Naive thymus-derived CD8-positive, alpha-beta T cell (primary cell): ENCODE measurements around the gene C19orf33. TPM values are rescaled to one million over a fixed set of nuclear protein-coding genes. Genes with fewer than 3 reads are reported as not detected.

Experiments used
- ATAC-seq, 2 donors: fragments of 150-1000 bp; cut with Tn5 transposase in 1 of 2; sonication (Bioruptor Pico), chemical (Tn5 transposase) in 1 of 2; 1 replicate in 1 of 2; 2 replicates in 1 of 2; pipeline ENCODE4 v1.10.0; 2021; ENCODE audit warnings: mild to moderate bottlenecking in 2 of 2, moderate library complexity in 2 of 2
- POLR2A ChIA-PET: fragments of 350-600 bp; sonication (Branson Sonifier 250); formaldehyde crosslinking; loops from one replicate; lab custom pipeline; 2021; ENCODE audit warnings: antibody characterized with exemption; lab: Charles Lee
- DNase-seq, 10 donors: peaks; one replicate each; pipeline versions ENCODE4 v3.0.0 to v3.0.0-alpha.2; 2020 to 2022
- H3K27ac Mint-ChIP-seq, 10 donors: one replicate each; pipeline ENCODE4 v1.8.0; 2020 to 2022; ENCODE audit warnings: mild to moderate bottlenecking in 10 of 10, mixed read lengths in 10 of 10, moderate library complexity in 4 of 10, inconsistent platforms in 1 of 10
- H3K27me3 Mint-ChIP-seq, 5 donors: one replicate each; pipeline ENCODE4 v1.8.0; 2021 to 2022; ENCODE audit warnings: mixed read lengths in 5 of 5
- H3K36me3 Mint-ChIP-seq, 3 donors: one replicate each; pipeline ENCODE4 v1.8.0; 2020 to 2022; ENCODE audit warnings: mixed read lengths in 3 of 3, mild to moderate bottlenecking in 2 of 3, inconsistent platforms in 1 of 3
- H3K4me1 Mint-ChIP-seq, 4 donors: one replicate each; pipeline ENCODE4 v1.8.0; 2021 to 2022; ENCODE audit warnings: mixed read lengths in 4 of 4
- H3K4me3 Mint-ChIP-seq, 10 donors: one replicate each; pipeline ENCODE4 v1.8.0; 2020 to 2022; ENCODE audit warnings: mild to moderate bottlenecking in 10 of 10, mixed read lengths in 10 of 10, moderate library complexity in 6 of 10, inconsistent platforms in 1 of 10
- H3K9me3 Mint-ChIP-seq, 9 donors: one replicate each; pipeline ENCODE4 v1.8.0; 2020 to 2022; ENCODE audit warnings: mixed read lengths in 9 of 9, mild to moderate bottlenecking in 3 of 9, inconsistent platforms in 1 of 9, moderate library complexity in 1 of 9
- polyA plus RNA-seq, 3 donors: library from polyadenylated mRNA; unstranded; fragments of 300-500 nt; fragmentation: Illumina TruSeq; gene quantifications; one replicate each; pipeline ENCODE4 v1.2.3, GENCODE V29; 2021
- total RNA-seq, 8 experiments: library from RNA in 2 of 8; stranded (reverse) in 2 of 8; gene quantifications; one replicate each; pipeline ENCODE4 v1.2.3 and lab custom pipeline; 2021 to 2026

The C19orf33 gene
- total and polyA plus RNA-seq, 5 experiments from 2014 or later: 1.1 to 1.2 TPM; not detected in 3

DNA sequence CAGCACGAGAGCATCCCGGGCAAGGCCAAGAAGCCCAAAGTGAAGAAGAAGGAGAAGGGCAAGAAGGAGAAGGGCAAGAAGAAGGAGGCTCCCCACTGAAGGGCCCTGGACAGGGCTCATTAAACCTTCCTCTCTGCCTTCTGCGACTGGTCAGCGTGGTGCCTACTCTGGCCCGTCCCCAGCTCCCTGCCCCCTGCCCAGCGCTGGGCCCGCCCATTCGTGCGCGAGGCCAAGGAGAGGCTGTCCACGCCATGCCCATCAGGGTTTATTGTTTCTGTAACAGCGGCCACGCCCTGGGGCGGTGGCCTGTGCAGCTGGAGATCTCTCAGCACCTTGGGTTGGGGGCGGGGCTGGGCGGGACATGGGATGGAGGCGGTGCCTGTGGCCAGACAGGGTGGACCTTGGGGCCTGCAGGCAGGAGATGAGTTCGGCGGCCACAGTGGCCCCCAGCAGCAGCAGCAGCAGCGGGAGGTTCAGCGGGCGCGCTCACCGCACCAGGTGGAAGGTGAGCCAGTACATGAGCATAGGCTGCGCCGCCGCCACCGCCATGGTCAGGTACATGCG is 897 bp downstream of the C19orf33 start:
- Mint-ChIP-seq H3K9me3 (no peaks in the 10 kb centered on the region), H3K27ac (no peak overlapping the region), H3K27me3 (no peaks in the 10 kb centered on the region), H3K4me1 (peaks cover 0 to 3% (median under 1%) of the 10 kb centered on the region in 4 donors), H3K4me3 (no peak overlapping the region), H3K36me3 (peaks cover 0 to 24% (median 2%) of the 10 kb centered on the region in 3 donors)
- ATAC-seq: no peak
- no peak for DNase-seq
- POLR2A ChIA-PET: no interaction called here

DNA sequence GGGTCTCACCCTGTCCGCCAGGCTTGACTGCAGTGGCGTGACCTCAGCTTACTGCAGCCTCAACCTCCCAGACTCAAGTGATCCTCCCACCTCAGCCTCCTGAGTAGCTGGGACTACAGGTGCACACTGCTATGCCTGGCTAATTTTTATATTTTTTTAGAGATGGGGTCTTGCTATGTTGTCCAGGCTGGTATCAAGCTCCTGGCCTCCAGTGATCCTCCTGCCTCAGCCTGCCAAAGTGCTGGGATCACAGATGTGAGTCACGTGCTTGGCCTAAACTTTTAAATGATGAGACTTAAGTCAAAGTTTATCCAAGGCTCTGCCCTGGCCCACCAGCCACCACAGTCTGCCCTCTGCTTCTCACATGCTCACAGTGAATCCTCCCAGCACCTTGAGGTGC is 2.2 kb downstream of the C19orf33 start:
- H3K27me3 Mint-ChIP-seq: no peaks in the 10 kb centered on the region
- H3K36me3 Mint-ChIP-seq: peaks cover 0 to 24% (median 2%) of the 10 kb centered on the region in 3 donors
- ATAC-seq (no peak), DNase-seq (no peak)
- peaks cover 2 to 6% (median 4%) of the 10 kb centered on the region in 4 donors for H3K4me1 Mint-ChIP-seq
- POLR2A ChIA-PET: interaction anchor here (0.7 kb wide), 1 partner anchor 81 kb away, joined by 5 read pairs; no protein-coding TSS in a partner anchor
- H3K4me3 Mint-ChIP-seq: no peak overlapping the region
- no peak overlapping the region for H3K27ac Mint-ChIP-seq
- H3K9me3 Mint-ChIP-seq: no peaks in the 10 kb centered on the region

DNA sequence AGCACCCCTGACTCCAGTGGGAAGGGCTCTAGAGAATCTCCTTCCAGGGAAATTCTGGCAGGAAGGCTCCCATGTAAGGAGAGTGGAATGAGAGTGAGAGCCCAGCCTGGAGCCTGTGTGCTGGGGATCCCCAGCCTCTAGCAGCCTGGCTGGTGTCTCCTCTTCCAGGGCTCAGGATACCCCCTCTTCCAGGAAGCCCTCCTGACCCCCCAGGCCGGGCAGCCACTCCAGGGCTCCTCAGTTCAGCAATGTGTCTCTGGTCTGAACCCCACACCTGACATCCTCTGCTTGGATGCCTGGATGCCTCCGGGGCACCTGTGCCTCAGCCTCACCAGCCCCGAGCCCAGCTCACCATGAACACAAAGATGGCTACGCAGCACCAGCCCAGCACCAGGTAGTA is 3.0 kb downstream of the C19orf33 start:
- H3K9me3 Mint-ChIP-seq: no peaks in the 10 kb centered on the region
- H3K36me3 Mint-ChIP-seq: peaks cover 0 to 24% (median 2%) of the 10 kb centered on the region in 3 donors
- POLR2A ChIA-PET: no interaction called here
- H3K27ac Mint-ChIP-seq: no peak overlapping the region
- ATAC-seq (no peak), DNase-seq (no peak)
- H3K4me3 Mint-ChIP-seq: no peak overlapping the region
- peaks cover 2 to 6% (median 5%) of the 10 kb centered on the region in 4 donors for H3K4me1 Mint-ChIP-seq
- H3K27me3 Mint-ChIP-seq: no peaks in the 10 kb centered on the region

DNA sequence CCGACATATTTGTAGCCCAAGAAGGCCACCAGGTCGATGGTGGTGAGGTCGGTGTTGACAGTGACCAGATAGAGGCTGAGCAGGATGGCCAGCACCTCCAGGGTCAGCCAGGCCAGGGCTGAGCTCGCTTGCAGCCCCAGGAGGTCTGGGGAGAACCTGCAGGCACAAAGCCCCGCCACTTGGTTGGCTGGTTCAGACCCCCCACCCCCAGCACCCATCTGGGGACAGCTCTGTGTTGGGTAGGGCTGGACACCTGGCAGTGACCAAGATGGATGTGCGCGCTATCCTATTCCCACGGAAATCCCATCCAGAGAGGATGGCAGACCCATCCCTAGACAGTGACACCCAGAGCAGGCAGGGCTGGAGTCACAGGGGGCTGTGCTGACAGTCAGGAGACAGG is 3.5 kb downstream of the C19orf33 start:
- peaks cover 5 to 8% (median 6%) of the 10 kb centered on the region in 4 donors for H3K4me1 Mint-ChIP-seq
- no peak overlapping the region for H3K4me3 Mint-ChIP-seq
- no peaks in the 10 kb centered on the region for H3K27me3 Mint-ChIP-seq
- H3K36me3 Mint-ChIP-seq: peaks cover 0 to 24% (median 2%) of the 10 kb centered on the region in 3 donors
- POLR2A ChIA-PET: interaction anchor here (0.6 kb wide), 1 partner anchor 50 kb away, joined by 3 read pairs; no protein-coding TSS in a partner anchor
- H3K9me3 Mint-ChIP-seq: no peaks in the 10 kb centered on the region
- peak overlapping the region in 1 of 10 donors; percentile 67 for H3K27ac Mint-ChIP-seq
- ATAC-seq (no peak), DNase-seq (no peak)

DNA sequence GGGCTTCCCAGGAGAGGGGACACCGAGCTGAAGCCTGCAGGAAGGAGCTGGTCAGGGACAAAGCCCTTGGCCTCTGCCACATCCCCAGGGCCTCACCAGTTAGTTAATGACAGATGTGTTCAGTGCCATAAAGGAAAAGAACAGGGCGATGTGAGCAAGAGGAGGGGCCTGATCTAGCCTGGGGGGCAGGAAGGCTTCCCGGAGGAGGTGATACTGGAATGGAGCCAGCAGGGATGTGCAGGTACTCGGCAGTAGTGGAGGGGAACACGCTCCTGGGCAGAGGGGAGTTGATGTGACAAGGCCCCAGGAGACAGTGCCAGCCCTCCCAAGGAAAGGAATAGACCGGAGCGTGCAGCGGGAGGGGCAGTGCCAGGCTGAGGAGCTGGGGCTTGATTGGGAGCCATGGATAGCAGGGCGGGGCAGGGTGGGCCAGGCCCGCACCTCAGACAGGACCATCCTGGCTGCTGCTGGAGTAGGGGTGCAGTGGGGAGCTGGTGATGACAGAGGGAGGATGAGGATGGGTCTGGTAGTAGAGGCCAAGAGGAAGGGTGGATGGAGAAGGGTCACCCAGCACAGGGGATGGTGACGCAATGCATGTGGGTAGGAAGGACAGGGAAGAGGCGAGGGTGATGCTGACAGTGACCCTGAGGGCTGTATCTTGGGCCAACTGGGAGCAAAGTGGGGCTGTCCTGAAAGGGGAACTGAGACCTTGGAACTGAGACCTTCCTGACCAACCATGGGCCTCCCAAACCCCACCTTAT is 4.1 kb downstream of the C19orf33 start:
- H3K27me3 Mint-ChIP-seq: no peaks in the 10 kb centered on the region
- no peaks in the 10 kb centered on the region for H3K9me3 Mint-ChIP-seq
- H3K4me1 Mint-ChIP-seq: peaks cover 6 to 9% (median 8%) of the 10 kb centered on the region in 4 donors
- H3K27ac Mint-ChIP-seq: peak overlapping the region in 1 of 10 donors; percentile 67
- no peak overlapping the region for H3K4me3 Mint-ChIP-seq
- peaks cover 0 to 24% (median 2%) of the 10 kb centered on the region in 3 donors for H3K36me3 Mint-ChIP-seq
- DNase-seq (no peak), ATAC-seq (no peak)
- POLR2A ChIA-PET: interaction anchor here (0.6 kb wide), 1 partner anchor 49 kb away, joined by 3 read pairs; no protein-coding TSS in a partner anchor

DNA sequence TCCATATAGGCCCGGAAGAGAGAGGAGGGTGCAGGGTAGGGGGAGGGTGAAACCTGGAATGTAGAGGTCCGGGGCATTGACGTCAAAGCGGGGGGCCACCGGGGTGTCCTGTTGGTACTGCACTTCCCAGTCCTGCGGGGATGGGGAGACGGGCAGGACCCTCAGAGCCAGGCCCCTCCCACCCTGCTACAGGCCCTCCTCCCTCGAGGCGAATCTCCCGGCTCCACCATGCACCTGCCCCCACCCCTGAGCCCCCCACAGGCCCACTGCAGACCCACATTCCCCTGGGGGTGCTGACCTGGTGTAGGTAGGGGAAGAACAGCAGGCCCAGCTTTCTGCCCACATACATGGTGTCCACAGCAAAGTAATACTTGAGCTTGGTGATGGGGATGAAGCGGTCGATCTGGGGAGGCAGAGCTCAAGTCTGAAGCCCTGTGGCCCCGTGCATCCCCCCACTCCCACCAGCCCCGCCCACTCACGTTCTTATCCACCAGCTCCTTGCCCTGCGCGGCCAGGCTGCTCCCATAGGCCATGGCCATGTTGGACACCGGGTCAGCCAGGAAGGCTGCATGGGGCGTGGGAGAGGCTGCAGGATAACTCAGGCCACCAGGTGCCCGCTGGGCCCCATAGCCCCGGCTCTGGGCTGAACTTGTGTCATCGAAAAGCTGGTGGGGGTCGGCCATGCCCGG is 5.0 kb downstream of the C19orf33 start:
- no peaks in the 10 kb centered on the region for H3K9me3 Mint-ChIP-seq
- peaks cover 0 to 24% (median 2%) of the 10 kb centered on the region in 3 donors for H3K36me3 Mint-ChIP-seq
- POLR2A ChIA-PET: no interaction called here
- ATAC-seq: no peak
- no peak overlapping the region for H3K4me3 Mint-ChIP-seq
- no peak for DNase-seq
- H3K27ac Mint-ChIP-seq: no peak overlapping the region
- peaks cover 6 to 13% (median 11%) of the 10 kb centered on the region in 4 donors for H3K4me1 Mint-ChIP-seq
- no peaks in the 10 kb centered on the region for H3K27me3 Mint-ChIP-seq

DNA sequence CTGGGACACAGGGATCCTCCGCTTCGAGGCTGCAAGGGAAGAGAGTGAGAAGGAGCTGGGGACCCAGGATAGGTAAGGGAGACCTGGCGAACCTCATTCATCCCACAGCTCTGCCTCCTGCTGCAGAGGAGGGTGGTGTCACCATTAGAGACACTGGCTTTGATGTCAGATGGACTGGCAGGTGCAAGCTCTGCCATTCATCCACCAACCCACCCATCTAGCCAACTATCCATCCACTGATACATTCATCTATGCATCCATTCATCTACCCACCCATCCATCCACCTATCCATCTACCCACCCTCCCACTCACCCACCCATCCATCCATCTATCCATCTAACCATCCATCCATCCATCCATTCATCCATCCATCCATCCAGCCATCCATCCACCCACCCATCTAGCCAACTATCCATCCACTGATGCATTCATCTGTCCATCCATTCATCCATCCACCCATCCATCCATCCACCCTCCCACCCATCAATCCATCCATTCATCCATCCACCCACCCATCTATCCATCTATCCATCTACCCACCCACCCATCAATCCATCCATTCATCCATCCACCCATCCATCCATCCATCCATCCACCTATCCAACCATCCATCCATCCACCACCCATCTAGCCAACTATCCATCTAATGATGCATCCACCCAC is 5.7 kb downstream of the C19orf33 start:
- Mint-ChIP-seq H3K27ac (no peak overlapping the region), H3K36me3 (peaks cover 0 to 24% (median 2%) of the 10 kb centered on the region in 3 donors), H3K9me3 (no peaks in the 10 kb centered on the region), H3K27me3 (no peaks in the 10 kb centered on the region), H3K4me1 (peaks cover 6 to 13% (median 11%) of the 10 kb centered on the region in 4 donors), H3K4me3 (no peak overlapping the region)
- ATAC-seq (no peak), DNase-seq (no peak)
- POLR2A ChIA-PET: no interaction called here

DNA sequence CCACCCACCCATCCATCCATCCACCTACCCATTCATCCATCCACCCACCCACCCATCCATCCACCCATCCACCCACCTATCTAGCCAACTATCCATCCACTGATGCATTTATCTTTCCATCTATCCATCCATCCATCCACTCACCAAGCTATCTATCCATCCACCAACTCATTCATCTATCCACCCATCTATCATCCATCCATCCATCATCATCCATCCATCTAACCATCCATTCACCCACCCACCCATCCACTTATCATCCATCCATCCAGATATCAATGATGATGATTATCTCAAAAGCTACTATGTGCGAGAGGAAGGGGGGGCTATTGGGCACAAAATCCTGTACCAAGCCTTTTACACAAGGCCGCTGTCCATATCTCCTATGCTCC is 6.2 kb downstream of the C19orf33 start:
- Mint-ChIP-seq H3K27me3 (no peaks in the 10 kb centered on the region), H3K4me3 (no peak overlapping the region), H3K9me3 (no peaks in the 10 kb centered on the region), H3K27ac (peak overlapping the region in 1 of 10 donors; percentile 67), H3K36me3 (peaks cover 0 to 24% (median 2%) of the 10 kb centered on the region in 3 donors), H3K4me1 (peaks cover 10 to 14% (median 13%) of the 10 kb centered on the region in 4 donors)
- DNase-seq (no peak), ATAC-seq (no peak)
- POLR2A ChIA-PET: no interaction called here

DNA sequence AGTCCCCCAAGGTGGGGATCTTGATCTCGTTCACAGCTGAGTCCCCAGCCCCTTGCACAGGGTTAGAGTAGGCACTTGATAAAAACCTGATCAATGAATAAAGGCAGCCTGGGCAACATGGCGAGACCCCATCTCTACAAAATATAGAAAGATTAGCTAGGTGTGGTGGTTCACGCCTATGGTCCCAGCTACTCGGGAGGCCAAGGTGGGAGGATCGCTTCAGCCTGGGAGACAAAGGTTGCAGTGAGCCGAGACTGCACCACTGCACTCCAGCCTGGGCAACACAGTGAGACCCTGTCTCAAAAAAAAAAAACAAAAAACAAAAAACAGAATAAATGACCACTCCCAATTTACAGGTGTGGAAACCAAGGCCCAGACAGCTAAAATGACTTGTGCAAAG is 6.9 kb downstream of the C19orf33 start:
- Mint-ChIP-seq H3K27ac (peak overlapping the region in 1 of 10 donors; percentile 28), H3K4me3 (no peak overlapping the region), H3K9me3 (no peaks in the 10 kb centered on the region), H3K27me3 (no peaks in the 10 kb centered on the region), H3K36me3 (peaks cover 0 to 21% (median 2%) of the 10 kb centered on the region in 3 donors), H3K4me1 (peaks cover 12 to 15% (median 14%) of the 10 kb centered on the region in 4 donors)
- POLR2A ChIA-PET: no interaction called here
- ATAC-seq: no peak
- DNase-seq: no peak

DNA sequence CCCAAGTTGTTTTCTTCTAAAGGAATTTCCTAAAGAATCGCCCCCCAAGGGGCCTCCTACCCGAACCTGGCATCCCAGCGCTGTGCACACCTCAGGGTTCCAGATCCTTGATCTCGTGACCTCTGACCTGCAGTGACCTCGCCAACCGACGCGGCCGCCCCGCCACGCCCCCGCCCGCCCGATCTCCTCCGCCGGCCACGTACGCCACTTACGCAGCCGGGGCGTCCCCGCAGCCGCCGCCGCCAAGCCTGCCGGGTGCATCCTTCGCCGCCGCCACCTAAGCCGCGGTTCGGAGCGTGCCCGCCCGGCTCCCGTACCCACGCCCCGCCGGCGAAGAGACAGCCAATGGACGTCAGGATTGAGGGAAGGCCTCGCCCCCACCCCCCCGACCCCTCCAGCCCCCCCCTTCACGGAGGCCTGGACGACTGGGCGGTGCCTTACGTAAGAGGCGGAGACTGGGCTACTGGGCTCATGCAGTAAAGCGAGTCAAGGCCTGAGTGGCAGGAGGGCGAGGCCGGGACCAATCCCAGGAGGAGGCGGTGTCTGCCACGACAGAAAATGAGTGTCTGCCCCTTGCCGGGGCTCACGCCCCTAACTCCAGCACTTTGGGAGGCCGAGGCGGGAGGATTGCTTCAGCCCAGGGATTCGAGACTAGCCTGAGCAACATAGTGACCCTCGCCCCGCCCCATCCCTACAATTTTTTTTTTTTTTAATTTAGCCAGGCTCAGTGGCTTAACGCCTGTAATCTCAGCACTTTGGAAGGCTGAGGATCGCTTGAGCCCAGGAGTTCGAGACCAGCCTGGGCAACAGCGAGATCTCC is 11.8 kb downstream of the C19orf33 start, which contains the start of gene YIF1B:
Gene YIF1B, minus strand, starts transcription at position 291 of the 820 bp plus-strand sequence. Its CDS starts 30 bp downstream, at position 261.
- peak within 1 kb of the TSS; percentile 91 to 98 (median 94) for H3K27ac Mint-ChIP-seq
- DNase-seq (peak; percentile 90 to 97 (median 94)), ATAC-seq (peak; percentile 88)
- peak within 1 kb of the TSS; percentile 79 to 94 (median 90) for H3K4me3 Mint-ChIP-seq
- H3K4me1 Mint-ChIP-seq: peaks cover 18 to 54% (median 42%) of the 10 kb centered on the region in 4 donors
- H3K27me3 Mint-ChIP-seq: no peaks in the 10 kb centered on the region
- POLR2A ChIA-PET: interaction anchor here (0.7 to 1.4 kb wide), 4 partner anchors 20 to 998 kb away, joined by 3 to 11 read pairs (median 4); partner anchors contain the start of genes CATSPERG, PSMD8 and SPINT2
- no peaks in the 10 kb centered on the region for H3K9me3 Mint-ChIP-seq
- no peaks in the 10 kb centered on the region for H3K36me3 Mint-ChIP-seq

DNA sequence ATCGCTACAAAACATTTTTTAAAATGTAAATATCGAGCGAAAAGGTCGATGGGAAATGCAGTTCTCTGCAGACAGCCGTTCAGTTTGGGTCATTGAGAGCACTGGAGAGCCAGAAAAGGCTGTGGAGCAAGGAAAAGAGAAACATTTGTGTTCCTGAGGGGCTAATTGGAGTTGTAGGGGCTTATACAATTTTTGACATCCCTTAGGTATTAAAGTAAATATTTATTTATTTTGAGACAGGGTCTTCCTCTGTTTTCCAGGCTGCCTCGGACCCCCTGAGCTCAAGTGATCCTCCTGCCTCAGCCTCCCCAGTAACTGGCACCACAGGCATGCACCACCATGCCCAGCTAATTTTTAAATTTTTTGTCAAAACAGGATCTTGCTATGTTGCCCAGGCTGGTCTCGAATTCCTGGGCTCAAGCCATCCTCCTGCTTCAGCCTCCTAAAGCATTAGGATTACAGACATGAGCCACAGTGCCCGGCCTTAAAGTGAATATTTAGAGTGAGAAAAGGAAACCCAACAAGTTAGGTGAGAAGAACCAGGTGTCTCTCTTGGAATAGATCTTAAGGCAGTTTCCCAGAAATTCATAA is 12.5 kb downstream of the C19orf33 start:
- Mint-ChIP-seq H3K36me3 (no peaks in the 10 kb centered on the region), H3K4me3 (peak overlapping the region; percentile 79 to 94 (median 90)), H3K4me1 (peaks cover 22 to 60% (median 47%) of the 10 kb centered on the region in 4 donors), H3K9me3 (no peaks in the 10 kb centered on the region), H3K27me3 (no peaks in the 10 kb centered on the region), H3K27ac (peak overlapping the region; percentile 91 to 98 (median 94))
- DNase-seq (no peak), ATAC-seq (peak; percentile 10 to 26)
- POLR2A ChIA-PET: interaction anchor here (0.6 to 1.4 kb wide), 3 partner anchors 17 to 41 kb away, joined by 3 to 5 read pairs (median 4); partner anchors contain the start of gene CATSPERG
